ENCODE results near the gene NEXN. TPM values are rescaled to one million over a fixed set of nuclear protein-coding genes. Genes with fewer than 3 reads are reported as not detected.

NEXN gene
- total and polyA plus RNA-seq, 4 donors, result 7.6 to 20.9 (median 12.5) TPM

GRCh38 chr1:77873461-77873860, 15.0 kb upstream of the NEXN start:
- Histone ChIP-seq H3K4me3 (no peak overlapping the region), H3K9me3 (ENCODE audit: control insufficient read depth in 4 of 4, insufficient read depth in 3 of 4, low read length in 3 of 4) (no peaks in the 10 kb centered on the region), H3K36me3 (ENCODE audit: control insufficient read depth in 4 of 4, insufficient read depth in 4 of 4, low read length in 4 of 4) (peaks cover 0 to 1% (median 0%) of the 10 kb centered on the region in 4 donors), H3K9ac (ENCODE audit: insufficient read depth in 1 of 2, low read length in 2 of 2) (no peak overlapping the region), H3K27ac (ENCODE audit: low read depth in 1 of 2, low read length in 1 of 2) (no peak overlapping the region), H3K4me1 (ENCODE audit: control insufficient read depth in 5 of 5, insufficient read depth in 5 of 5, low read length in 5 of 5) (peaks cover 0 to 6% (median 0%) of the 10 kb centered on the region in 5 donors), H3K27me3 (ENCODE audit: control insufficient read depth in 3 of 3, insufficient read depth in 3 of 3, low read length in 2 of 3) (no peaks in the 10 kb centered on the region)
- WGBS, 2 donors, result 97 to 100% methylated on average over 1 of the region's 1 CpG
- TF ChIP-seq CTCF (IDR thresholded peaks at IDR 0.05; ENCODE audit: control extremely low read depth, extremely low read depth), result no peak
- ATAC-seq (ENCODE audit: insufficient read depth, low FRiP score), result no peak
- DNase-seq, result peak in 2 of 3 donors; percentile 56 to 65

GRCh38 chr1:77874804-77875445, 13.5 kb upstream of the NEXN start:
- Histone ChIP-seq H3K9me3 (ENCODE audit: control insufficient read depth in 4 of 4, insufficient read depth in 3 of 4, low read length in 3 of 4) (no peaks in the 10 kb centered on the region), H3K36me3 (ENCODE audit: control insufficient read depth in 4 of 4, insufficient read depth in 4 of 4, low read length in 4 of 4) (peaks cover 0 to 1% (median 0%) of the 10 kb centered on the region in 4 donors), H3K4me1 (ENCODE audit: control insufficient read depth in 5 of 5, insufficient read depth in 5 of 5, low read length in 5 of 5) (peaks cover 0 to 6% (median 0%) of the 10 kb centered on the region in 5 donors), H3K27me3 (ENCODE audit: control insufficient read depth in 3 of 3, insufficient read depth in 3 of 3, low read length in 2 of 3) (no peaks in the 10 kb centered on the region), H3K27ac (ENCODE audit: low read depth in 1 of 2, low read length in 1 of 2) (no peak overlapping the region), H3K4me3 (no peak overlapping the region), H3K9ac (ENCODE audit: insufficient read depth in 1 of 2, low read length in 2 of 2) (no peak overlapping the region)
- ATAC-seq (ENCODE audit: insufficient read depth, low FRiP score), result no peak
- no peak for DNase-seq
- no peak for TF ChIP-seq CTCF (IDR thresholded peaks at IDR 0.05; ENCODE audit: control extremely low read depth, extremely low read depth)
- 96 to 97% methylated on average over 4 of the region's 4 CpGs for WGBS, 2 donors

- DNase-seq, result no peak
- no peak overlapping the region for H3K9ac ChIP-seq (ENCODE audit: insufficient read depth in 1 of 2, low read length in 2 of 2)
- no peak for TF ChIP-seq CTCF (IDR thresholded peaks at IDR 0.05; ENCODE audit: control extremely low read depth, extremely low read depth)
- peaks cover 0 to 1% (median 0%) of the 10 kb centered on the region in 4 donors for H3K36me3 ChIP-seq (ENCODE audit: control insufficient read depth in 4 of 4, insufficient read depth in 4 of 4, low read length in 4 of 4)
- no peaks in the 10 kb centered on the region for H3K27me3 ChIP-seq (ENCODE audit: control insufficient read depth in 3 of 3, insufficient read depth in 3 of 3, low read length in 2 of 3)
- WGBS, 2 donors, result 91 to 95% methylated on average over 4 of the region's 4 CpGs
- no peak overlapping the region for H3K4me3 ChIP-seq
- H3K9me3 ChIP-seq (ENCODE audit: control insufficient read depth in 4 of 4, insufficient read depth in 3 of 4, low read length in 3 of 4), result no peaks in the 10 kb centered on the region
- no peak overlapping the region for H3K27ac ChIP-seq (ENCODE audit: low read depth in 1 of 2, low read length in 1 of 2)
- H3K4me1 ChIP-seq (ENCODE audit: control insufficient read depth in 5 of 5, insufficient read depth in 5 of 5, low read length in 5 of 5), result peaks cover 0 to 6% (median 0%) of the 10 kb centered on the region in 5 donors
- ATAC-seq (ENCODE audit: insufficient read depth, low FRiP score), result no peak
These were observed 11.5 kb upstream of the NEXN start for GRCh38 chr1:77876884-77877283.

- H3K27ac ChIP-seq (ENCODE audit: low read depth in 1 of 2, low read length in 1 of 2), result no peak overlapping the region
- H3K9me3 ChIP-seq (ENCODE audit: control insufficient read depth in 4 of 4, insufficient read depth in 3 of 4, low read length in 3 of 4), result no peaks in the 10 kb centered on the region
- no peaks in the 10 kb centered on the region for H3K36me3 ChIP-seq (ENCODE audit: control insufficient read depth in 4 of 4, insufficient read depth in 4 of 4, low read length in 4 of 4)
- H3K4me3 ChIP-seq, result no peak overlapping the region
- DNase-seq, result no peak
- WGBS, 2 donors, result 98 to 100% methylated on average over 1 of the region's 1 CpG
- H3K9ac ChIP-seq (ENCODE audit: insufficient read depth in 1 of 2, low read length in 2 of 2), result no peak overlapping the region
- no peaks in the 10 kb centered on the region for H3K27me3 ChIP-seq (ENCODE audit: control insufficient read depth in 3 of 3, insufficient read depth in 3 of 3, low read length in 2 of 3)
- TF ChIP-seq CTCF (IDR thresholded peaks at IDR 0.05; ENCODE audit: control extremely low read depth, extremely low read depth), result no peak
- no peak for ATAC-seq (ENCODE audit: insufficient read depth, low FRiP score)
- H3K4me1 ChIP-seq (ENCODE audit: control insufficient read depth in 5 of 5, insufficient read depth in 5 of 5, low read length in 5 of 5), result no peaks in the 10 kb centered on the region
These were observed 7.4 kb upstream of the NEXN start for GRCh38 chr1:77881061-77881460.

All from lung (tissue), 12 donors.